Lung (tissue), 16 donors: Measurements from ENCODE around the gene LNX1. TPM values are rescaled to one million over a fixed set of nuclear protein-coding genes. Genes with fewer than 3 reads are reported as not detected.

Experiments used
- ATAC-seq: fragments of 200-7000 bp; cut with Tn5 transposase; one replicate; pipeline ENCODE4 v1.9.1; 2020; ENCODE audit warnings: moderate number of reproducible peaks; ENCODE audit not compliant: insufficient read depth, low FRiP score
- DNase-seq, 3 donors: peaks; one replicate each; pipeline ENCODE4 v3.0.0-alpha.2; 2013 to 2017
- H3K27ac ChIP-seq, 2 donors: one replicate each; pipeline ENCODE4 v1.5.1; 2013; ENCODE audit warnings: mild to moderate bottlenecking in 2 of 2, moderate library complexity in 2 of 2, control low read depth in 1 of 2, inconsistent platforms in 1 of 2, low read depth in 1 of 2, low read length in 1 of 2
- H3K27me3 ChIP-seq, 3 donors: one replicate each; pipeline ENCODE4 v1.5.1; 2013; ENCODE audit warnings: low read length in 2 of 3; ENCODE audit not compliant: control insufficient read depth in 3 of 3, insufficient read depth in 3 of 3
- H3K36me3 ChIP-seq, 4 donors: one replicate each; pipeline ENCODE4 v1.5.1; 2013; ENCODE audit warnings: low read length in 4 of 4, mild to moderate bottlenecking in 1 of 4, moderate library complexity in 1 of 4; ENCODE audit not compliant: control insufficient read depth in 4 of 4, insufficient read depth in 4 of 4
- H3K4me1 ChIP-seq, 5 donors: one replicate each; pipeline ENCODE4 v1.5.1; 2013; ENCODE audit warnings: low read length in 5 of 5, mild to moderate bottlenecking in 2 of 5, moderate library complexity in 1 of 5; ENCODE audit not compliant: control insufficient read depth in 5 of 5, insufficient read depth in 5 of 5
- H3K4me3 ChIP-seq: one replicate; pipeline ENCODE4 v1.5.1; 2013; ENCODE audit warnings: mild to moderate bottlenecking, control low read depth, moderate library complexity
- H3K9ac ChIP-seq, 2 donors: one replicate each; pipeline ENCODE4 v1.5.1; 2013; ENCODE audit warnings: low read length in 2 of 2, control low read depth in 1 of 2; ENCODE audit not compliant: insufficient read depth in 1 of 2
- H3K9me3 ChIP-seq, 4 donors: one replicate each; pipeline ENCODE4 v1.5.1; 2013; ENCODE audit warnings: low read length in 3 of 4, mild to moderate bottlenecking in 1 of 4, moderate library complexity in 1 of 4; ENCODE audit not compliant: control insufficient read depth in 4 of 4, insufficient read depth in 3 of 4
- WGBS, 2 donors: extraction: QIAGEN DNeasy Blood & Tissue Kit; methylation state at CpG; one replicate each; pipeline ENCODE4 v1.1.7; 2013; 5-methylcytosine and 5-hydroxymethylcytosine counted together
- long read RNA-seq, 5 donors: transcript quantifications; one replicate each; lab custom pipeline, GENCODE V29; 2026
- polyA plus RNA-seq, 2 donors: library from polyadenylated mRNA; stranded (reverse); fragments of 200-250 nt; gene quantifications; one replicate each; pipeline ENCODE4 v1.2.1, GENCODE V29; 2013
- total RNA-seq, 2 donors: library from RNA; depleted of rRNA in 1 of 2; stranded (reverse); fragments of >200 nt in 1 of 2; gene quantifications; one replicate each; pipeline ENCODE4 v1.2.1, GENCODE V29; 2014 to 2021
- TF ChIP-seq, protein P1 (sequence below): IDR thresholded peaks from 2 replicates; pipeline ENCODE4 v1.5.1; 2012; ENCODE audit warnings: mild to moderate bottlenecking; ENCODE audit errors: control extremely low read depth, extremely low read depth
- donor health status: control.
- donor health status: control.
- donor health status: Bipolar disorder and iron deficiency.
- donor health status: healthy.
- donor health status: DM: yes; HTN: yes; CAD: no.

LNX1 gene
- 1 to 10 TPM; 4.0 to 5.2 TPM for total RNA-seq
- polyA plus RNA-seq, result 1 to 10 TPM; 1.4 to 2.3 TPM
- long read RNA-seq, donor 1, partial matches to known transcripts, result 9 of 9 reads
- long read RNA-seq, donor 1, other reads (novel, unspliced or antisense), result 0 of 9 reads
- long read RNA-seq, donor 2, partial matches to known transcripts, result 0 of 1 reads
- long read RNA-seq, donor 2, other reads (novel, unspliced or antisense), result 0 of 1 reads
- long read RNA-seq, donor 3, result 0 reads
- long read RNA-seq, donor 4, partial matches to known transcripts, result 30 of 30 reads
- long read RNA-seq, donor 4, other reads (novel, unspliced or antisense), result 0 of 30 reads
- long read RNA-seq, donor 5, result 0 reads

- no peak within 1 kb of the TSS for H3K4me3 ChIP-seq
- H3K36me3 ChIP-seq, result no peaks in the 10 kb centered on the region
- no peaks in the 10 kb centered on the region for H3K9me3 ChIP-seq
- peak; percentile 79 for ATAC-seq
- H3K27ac ChIP-seq, result peak within 1 kb of the TSS in 1 of 2 donors; percentile 68
- peaks cover 0 to 36% (median 2%) of the 10 kb centered on the region in 5 donors for H3K4me1 ChIP-seq
- peak within 1 kb of the TSS; percentile 24 to 26 for H3K9ac ChIP-seq
- no peaks in the 10 kb centered on the region for H3K27me3 ChIP-seq
- WGBS, 2 donors, result 21 to 38% methylated on average over 13 of the region's 13 CpGs
- peak; percentile 37 to 60 (median 49) for DNase-seq
- TF ChIP-seq, protein P1, sequence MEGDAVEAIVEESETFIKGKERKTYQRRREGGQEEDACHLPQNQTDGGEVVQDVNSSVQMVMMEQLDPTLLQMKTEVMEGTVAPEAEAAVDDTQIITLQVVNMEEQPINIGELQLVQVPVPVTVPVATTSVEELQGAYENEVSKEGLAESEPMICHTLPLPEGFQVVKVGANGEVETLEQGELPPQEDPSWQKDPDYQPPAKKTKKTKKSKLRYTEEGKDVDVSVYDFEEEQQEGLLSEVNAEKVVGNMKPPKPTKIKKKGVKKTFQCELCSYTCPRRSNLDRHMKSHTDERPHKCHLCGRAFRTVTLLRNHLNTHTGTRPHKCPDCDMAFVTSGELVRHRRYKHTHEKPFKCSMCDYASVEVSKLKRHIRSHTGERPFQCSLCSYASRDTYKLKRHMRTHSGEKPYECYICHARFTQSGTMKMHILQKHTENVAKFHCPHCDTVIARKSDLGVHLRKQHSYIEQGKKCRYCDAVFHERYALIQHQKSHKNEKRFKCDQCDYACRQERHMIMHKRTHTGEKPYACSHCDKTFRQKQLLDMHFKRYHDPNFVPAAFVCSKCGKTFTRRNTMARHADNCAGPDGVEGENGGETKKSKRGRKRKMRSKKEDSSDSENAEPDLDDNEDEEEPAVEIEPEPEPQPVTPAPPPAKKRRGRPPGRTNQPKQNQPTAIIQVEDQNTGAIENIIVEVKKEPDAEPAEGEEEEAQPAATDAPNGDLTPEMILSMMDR, result no peak
Measured at GRCh38 chr4:53591372-53591892, at the start of gene LNX1. Gene LNX1 (minus strand): TSS chr4:53591486. CDS start chr4:53574002, 17,484 bp downstream.

DNA sequence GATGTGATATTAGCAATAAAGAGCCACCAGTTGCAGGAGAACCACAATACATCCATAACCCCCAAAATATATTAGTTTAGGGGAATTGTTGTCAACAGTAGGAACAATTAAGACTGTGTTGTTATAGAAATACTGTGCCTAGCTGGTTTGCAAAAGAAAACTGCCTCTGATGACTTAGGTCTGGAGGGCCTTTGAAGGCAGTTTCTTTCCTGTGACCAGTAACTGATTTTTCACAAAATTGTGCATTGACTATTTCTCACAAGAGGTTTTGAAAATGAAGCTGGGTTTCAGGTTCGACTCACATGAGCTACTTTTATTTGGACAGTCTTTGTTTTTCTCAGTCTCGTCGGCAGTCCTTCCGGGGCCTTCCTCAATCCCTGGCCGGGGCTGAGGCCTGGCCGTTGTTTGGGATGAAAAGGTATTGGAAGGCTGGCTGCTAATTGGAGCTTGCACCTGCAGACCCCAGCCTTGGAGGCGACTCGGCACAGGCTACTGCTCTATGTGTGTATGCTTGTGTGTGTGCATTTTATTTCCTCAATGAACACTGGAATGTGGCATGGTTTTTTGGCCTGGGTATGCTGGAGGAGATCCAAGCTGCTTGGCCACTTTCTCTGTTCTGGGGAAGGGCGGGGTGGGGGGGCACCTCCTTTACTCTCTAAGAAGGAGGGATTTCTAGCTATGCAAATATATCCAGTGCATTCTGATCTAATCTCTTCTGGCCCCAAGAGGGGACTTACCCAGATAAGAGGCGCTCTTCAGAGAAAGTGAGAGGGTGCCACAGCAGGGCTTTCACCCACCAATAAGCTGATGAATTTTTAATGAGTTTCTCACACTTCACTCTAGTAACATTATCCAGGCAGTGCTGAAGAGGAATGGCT is 49.5 kb upstream of the LNX1 start:
- Histone ChIP-seq H3K9ac (no peak overlapping the region), H3K9me3 (no peaks in the 10 kb centered on the region), H3K36me3 (no peaks in the 10 kb centered on the region), H3K27me3 (peaks cover 0 to 4% (median 0%) of the 10 kb centered on the region in 3 donors), H3K4me3 (no peak overlapping the region), H3K27ac (no peak overlapping the region), H3K4me1 (peaks cover 5 to 27% (median 9%) of the 10 kb centered on the region in 5 donors)
- ATAC-seq (peak; percentile 68), DNase-seq (peak; percentile 73 to 82 (median 75))
- 53 to 79% methylated on average over 10 of the region's 10 CpGs for WGBS, 2 donors
- TF ChIP-seq, protein P1, result no peak

DNA sequence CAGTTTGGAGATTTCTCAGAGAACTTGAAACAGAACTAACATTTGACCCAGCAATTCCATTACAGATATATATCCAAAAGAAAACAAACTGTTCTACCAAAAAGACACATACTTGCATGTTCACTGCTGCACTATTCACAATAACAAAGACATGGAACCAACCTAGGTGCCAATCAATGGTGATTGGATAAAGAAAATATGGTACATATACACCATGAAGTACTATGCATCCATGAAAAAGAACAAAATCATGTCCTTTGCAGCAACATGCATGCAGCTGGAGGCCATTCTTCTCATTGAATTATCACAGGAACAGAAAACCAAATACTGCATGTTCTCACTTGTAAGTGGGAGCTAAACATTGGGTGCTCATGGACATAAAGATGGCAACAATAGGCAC is 47.6 kb upstream of the LNX1 start:
- Histone ChIP-seq H3K4me1 (peaks cover 4 to 27% (median 8%) of the 10 kb centered on the region in 5 donors), H3K27me3 (peaks cover 0 to 4% (median 0%) of the 10 kb centered on the region in 3 donors), H3K27ac (no peak overlapping the region), H3K9ac (no peak overlapping the region), H3K4me3 (no peak overlapping the region), H3K36me3 (no peaks in the 10 kb centered on the region), H3K9me3 (no peaks in the 10 kb centered on the region)
- TF ChIP-seq, protein P1, result no peak
- DNase-seq (no peak), ATAC-seq (no peak)
